GM12872 (cell line): ENCODE measurements around the gene NKX2-3.

Experiments used
- CTCF ChIP-seq: IDR thresholded peaks from 3 replicates; pipeline ENCODE4 v1.5.1; 2011; ENCODE audit warnings: low read depth, mild to moderate bottlenecking, low read length, moderate library complexity; ENCODE audit not compliant: insufficient read depth

Gene NKX2-3

DNA sequence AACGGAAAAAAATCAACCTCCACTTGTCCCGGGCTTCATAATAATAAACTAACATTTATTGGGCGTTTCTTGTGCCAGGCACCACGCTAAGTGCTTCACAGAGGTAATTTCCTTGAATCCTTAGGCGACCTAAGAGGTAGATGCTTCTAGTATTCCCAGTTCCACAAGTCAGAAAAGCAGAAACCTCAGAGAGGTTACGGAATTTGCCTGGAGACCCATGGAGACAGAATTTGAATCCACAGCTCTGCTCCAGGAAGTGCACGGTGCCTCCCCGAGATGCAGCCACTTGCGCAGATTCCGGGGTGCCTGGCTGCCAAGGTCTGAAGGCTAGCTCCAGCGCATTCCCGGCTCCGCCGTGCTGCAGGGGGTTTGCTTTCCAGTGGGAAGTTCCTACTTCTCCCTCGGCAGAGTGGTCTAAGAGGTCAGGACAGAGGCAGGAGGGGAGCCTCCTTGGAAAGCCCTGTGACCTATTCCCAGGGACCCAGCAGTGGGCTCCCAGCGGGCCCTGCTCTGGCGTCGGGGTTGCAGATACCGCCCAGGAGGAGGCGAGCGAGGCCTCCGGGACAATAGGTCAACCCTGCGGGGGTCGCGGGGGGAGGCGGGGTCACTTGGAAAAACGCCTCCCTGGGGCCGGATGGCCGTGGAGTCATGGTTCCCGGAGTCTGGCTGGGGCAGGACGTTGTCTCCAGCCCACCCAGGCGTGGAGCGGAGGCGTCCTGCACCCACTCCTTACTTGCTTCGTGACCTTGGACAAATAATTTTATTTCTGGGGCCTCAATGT, 10.1 kb upstream of the NKX2-3 start:
- TF ChIP-seq CTCF = no peak

DNA sequence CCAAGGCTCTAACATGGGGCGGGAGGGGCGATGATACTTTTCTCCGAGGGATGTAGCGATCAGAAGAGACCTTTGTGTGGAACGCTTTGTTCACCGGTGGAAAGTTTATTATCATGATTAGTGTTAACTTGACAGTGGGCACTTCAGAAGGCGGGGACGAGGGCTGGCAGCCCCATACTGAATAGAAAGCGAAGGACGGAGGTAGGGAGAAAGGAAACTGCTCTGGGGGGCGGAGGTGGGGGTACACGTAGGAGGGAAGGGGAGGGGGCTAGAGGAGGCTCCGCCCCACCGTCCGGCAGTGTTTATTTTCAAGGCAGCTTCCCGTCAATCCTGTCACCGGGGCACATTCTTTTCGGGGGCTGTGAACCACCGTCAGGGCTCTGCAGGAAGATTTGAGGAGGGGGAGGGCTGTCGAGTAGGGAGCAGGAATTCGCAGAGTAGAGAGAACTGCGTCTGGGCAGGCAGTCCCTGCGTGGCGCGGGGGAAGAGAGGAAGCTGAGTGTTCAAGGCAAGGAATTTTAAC, 9.4 kb upstream of the NKX2-3 start:
- no peak for TF ChIP-seq CTCF

DNA sequence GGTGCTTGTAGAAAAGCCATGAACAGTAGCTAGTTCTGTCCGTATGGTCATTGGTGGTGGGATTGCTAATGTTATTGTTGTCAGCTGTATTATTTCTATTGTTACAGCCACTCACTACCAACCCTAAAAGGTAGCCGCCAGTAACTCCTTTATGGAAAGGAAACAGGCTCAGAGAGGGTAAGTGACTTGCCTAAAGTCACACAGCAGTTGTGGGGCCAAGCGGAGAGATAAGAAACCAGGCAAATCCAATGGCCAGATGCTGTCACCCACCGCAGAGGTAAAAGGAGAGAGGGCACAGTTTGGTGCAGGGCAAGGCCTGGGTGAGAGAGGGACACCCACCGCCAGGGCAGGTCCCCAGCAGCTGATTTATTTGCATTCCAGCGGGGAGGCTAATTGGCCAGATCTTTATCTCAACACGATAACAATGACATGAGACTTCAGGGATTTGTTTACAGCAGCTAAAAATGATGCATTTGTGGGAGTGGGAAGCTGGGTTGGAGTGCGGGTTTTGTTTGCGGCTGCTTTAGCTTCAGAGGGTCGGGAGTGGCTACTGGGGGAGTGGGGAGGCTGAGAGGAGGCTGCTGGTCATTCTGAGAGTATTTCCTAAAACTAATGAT, 8.6 kb upstream of the NKX2-3 start:
- no peak for TF ChIP-seq CTCF

- TF ChIP-seq CTCF = no peak
These were observed 7.9 kb upstream of the NKX2-3 start for GRCh38 chr10:99524736-99525380.

- TF ChIP-seq CTCF = no peak
These were observed 6.8 kb upstream of the NKX2-3 start for GRCh38 chr10:99525897-99526296.

- no peak for TF ChIP-seq CTCF
These were observed 5.8 kb upstream of the NKX2-3 start for GRCh38 chr10:99526861-99527504.
